Astrocyte (in vitro differentiated cells and primary cell): ENCODE results near the gene PDE6H. TPM values are rescaled to one million over a fixed set of nuclear protein-coding genes. Genes with fewer than 3 reads are reported as not detected.

Experiments used
- DNase-seq: peaks from one replicate; pipeline ENCODE4 v3.0.0-alpha.2; 2010; ENCODE audit warnings: low read depth
- FAIRE-seq: peaks from 2 replicates; lab custom pipeline; 2011; peaks lifted over from hg19 to GRCh38; lab: Jason Lieb, UNC
- H2AFZ ChIP-seq: 2 replicates; pipeline ENCODE4 v1.6.0; 2012; ENCODE audit warnings: low read depth, low read length, inconsistent platforms
- H3K27ac ChIP-seq: 2 replicates; pipeline ENCODE4 v1.5.1; 2011; ENCODE audit warnings: low read depth, low read length, inconsistent platforms
- H3K27me3 ChIP-seq: 2 replicates; pipeline ENCODE4 v1.6.0; 2011; ENCODE audit warnings: low read length, inconsistent platforms; ENCODE audit not compliant: insufficient read depth
- H3K36me3 ChIP-seq: 2 replicates; pipeline ENCODE4 v1.5.1; 2011; ENCODE audit warnings: low read length, inconsistent platforms; ENCODE audit not compliant: insufficient read depth
- H3K4me1 ChIP-seq: 2 replicates; pipeline ENCODE4 v1.5.1; 2011; ENCODE audit warnings: low read length, inconsistent platforms; ENCODE audit not compliant: insufficient read depth
- H3K4me2 ChIP-seq: 2 replicates; pipeline ENCODE4 v1.6.0; 2012; ENCODE audit warnings: low read length, inconsistent platforms
- H3K4me3 ChIP-seq: 2 replicates; pipeline ENCODE4 v1.5.1; 2011; ENCODE audit warnings: low read depth, mild to moderate bottlenecking, low read length, inconsistent platforms; ENCODE audit not compliant: insufficient read depth
- H3K79me2 ChIP-seq: 2 replicates; pipeline ENCODE4 v1.6.0; 2012; ENCODE audit warnings: mild to moderate bottlenecking, low read length, inconsistent platforms; ENCODE audit not compliant: insufficient read depth
- H3K9ac ChIP-seq: 2 replicates; pipeline ENCODE4 v1.6.0; 2012; ENCODE audit warnings: mild to moderate bottlenecking, low read length, inconsistent platforms
- H3K9me3 ChIP-seq: 2 replicates; pipeline ENCODE4 v1.5.1; 2012; ENCODE audit warnings: low read depth, mild to moderate bottlenecking, low read length, inconsistent platforms; ENCODE audit not compliant: insufficient read depth
- H4K20me1 ChIP-seq: 2 replicates; pipeline ENCODE4 v1.6.0; 2012; ENCODE audit warnings: low read length, inconsistent platforms; ENCODE audit not compliant: insufficient read depth
- H3K27ac Mint-ChIP-seq: one replicate; pipeline ENCODE4 v1.8.0; 2021; ENCODE audit warnings: mild to moderate bottlenecking, mixed read lengths; ENCODE audit not compliant: unreplicated experiment
- H3K27me3 Mint-ChIP-seq: one replicate; pipeline ENCODE4 v1.8.0; 2021; ENCODE audit warnings: low read depth, mixed read lengths; ENCODE audit not compliant: unreplicated experiment
- H3K36me3 Mint-ChIP-seq: one replicate; pipeline ENCODE4 v1.8.0; 2021; ENCODE audit warnings: low read depth, mixed read lengths; ENCODE audit not compliant: unreplicated experiment
- H3K4me1 Mint-ChIP-seq: one replicate; pipeline ENCODE4 v1.8.0; 2021; ENCODE audit warnings: low read depth, mixed read lengths; ENCODE audit not compliant: unreplicated experiment
- H3K4me3 Mint-ChIP-seq: one replicate; pipeline ENCODE4 v1.8.0; 2021; ENCODE audit warnings: mild to moderate bottlenecking, moderate library complexity, mixed read lengths; ENCODE audit not compliant: unreplicated experiment
- H3K9me3 Mint-ChIP-seq: one replicate; pipeline ENCODE4 v1.8.0; 2021; ENCODE audit warnings: mild to moderate bottlenecking, mixed read lengths; ENCODE audit not compliant: unreplicated experiment
- CTCF ChIP-seq: IDR thresholded peaks from 2 replicates; pipeline ENCODE4 v1.5.1; 2011; ENCODE audit warnings: low read depth, mild to moderate bottlenecking, inconsistent platforms, low read length, moderate library complexity; ENCODE audit not compliant: insufficient read depth
- EZH2 ChIP-seq: IDR thresholded peaks from 2 replicates; pipeline ENCODE4 v1.6.1; 2012; ENCODE audit warnings: mild to moderate bottlenecking, low read length, inconsistent platforms; ENCODE audit not compliant: insufficient read depth
- total RNA-seq: library from RNA; stranded (reverse); gene quantifications from 2 replicates; pipeline ENCODE4 v1.2.1, GENCODE V29; 2021

The PDE6H gene
- total RNA-seq, 1 donor from 2014 or later: not detected

DNA sequence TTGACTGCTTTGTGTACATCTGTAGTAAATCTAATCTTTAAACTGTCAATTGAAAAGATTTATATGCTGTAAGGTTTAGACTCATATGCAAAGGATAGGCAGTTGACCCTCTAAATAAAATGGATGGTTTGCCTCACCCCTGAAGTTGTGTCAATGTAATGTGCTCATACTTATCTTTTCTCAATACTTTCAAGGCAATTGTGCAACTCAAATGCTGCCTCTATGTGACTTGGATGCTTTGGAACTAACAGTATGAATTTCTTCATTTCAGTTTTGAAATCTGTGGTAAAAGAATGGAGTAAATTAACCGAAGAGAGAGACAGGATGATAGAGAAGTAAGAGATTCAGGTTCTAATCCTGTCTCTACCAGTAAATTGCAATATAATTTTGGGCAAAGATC is 9.7 kb downstream of the PDE6H start:
- H3K4me3 Mint-ChIP-seq: no peak overlapping the region
- no peaks in the 10 kb centered on the region for H3K4me1 Mint-ChIP-seq
- H3K27ac ChIP-seq: no peak overlapping the region
- TF ChIP-seq EZH2 (no peak), CTCF (no peak)
- FAIRE-seq: no peak
- H3K79me2 ChIP-seq: no peaks in the 10 kb centered on the region
- no peak for DNase-seq
- H3K4me1 ChIP-seq: no peaks in the 10 kb centered on the region
- no peak overlapping the region for H3K4me2 ChIP-seq
- no peaks in the 10 kb centered on the region for H3K36me3 ChIP-seq
- no peaks in the 10 kb centered on the region for H3K9me3 Mint-ChIP-seq
- no peak overlapping the region for H2AFZ ChIP-seq
- no peaks in the 10 kb centered on the region for H3K9me3 ChIP-seq
- H3K27me3 ChIP-seq: no peaks in the 10 kb centered on the region
- no peak overlapping the region for H3K9ac ChIP-seq
- no peak overlapping the region for H3K4me3 ChIP-seq
- H3K27me3 Mint-ChIP-seq: peaks cover 4% of the 10 kb centered on the region
- no peak overlapping the region for H3K27ac Mint-ChIP-seq
- H3K36me3 Mint-ChIP-seq: no peaks in the 10 kb centered on the region
- H4K20me1 ChIP-seq: no peaks in the 10 kb centered on the region

- Mint-ChIP-seq H3K9me3 (no peaks in the 10 kb centered on the region), H3K27ac (no peak overlapping the region), H3K27me3 (peaks cover 4% of the 10 kb centered on the region), H3K4me1 (no peaks in the 10 kb centered on the region), H3K4me3 (no peak overlapping the region), H3K36me3 (no peaks in the 10 kb centered on the region)
- TF ChIP-seq CTCF: no peak
- no peak for TF ChIP-seq EZH2
- Histone ChIP-seq H3K79me2 (no peaks in the 10 kb centered on the region), H4K20me1 (no peaks in the 10 kb centered on the region), H3K4me2 (no peak overlapping the region), H2AFZ (no peak overlapping the region), H3K4me1 (no peaks in the 10 kb centered on the region), H3K9ac (no peak overlapping the region), H3K36me3 (no peaks in the 10 kb centered on the region), H3K4me3 (no peak overlapping the region), H3K27me3 (no peaks in the 10 kb centered on the region), H3K9me3 (no peaks in the 10 kb centered on the region), H3K27ac (no peak overlapping the region)
- DNase-seq (no peak), FAIRE-seq (no peak)
Observed at GRCh38 chr12:14982991-14983390, 10.1 kb downstream of the PDE6H start.

GRCh38 chr12:14984036-14984435 is 11.2 kb downstream of the PDE6H start:
- H3K4me3 Mint-ChIP-seq: no peak overlapping the region
- H3K4me1 ChIP-seq: no peaks in the 10 kb centered on the region
- H3K4me3 ChIP-seq: no peak overlapping the region
- no peak overlapping the region for H2AFZ ChIP-seq
- DNase-seq (no peak), FAIRE-seq (no peak)
- TF ChIP-seq EZH2 (no peak), CTCF (no peak)
- no peak overlapping the region for H3K27ac ChIP-seq
- H3K9me3 Mint-ChIP-seq: no peaks in the 10 kb centered on the region
- H3K27me3 Mint-ChIP-seq: peaks cover 4% of the 10 kb centered on the region
- no peak overlapping the region for H3K4me2 ChIP-seq
- H4K20me1 ChIP-seq: no peaks in the 10 kb centered on the region
- no peaks in the 10 kb centered on the region for H3K36me3 ChIP-seq
- no peak overlapping the region for H3K27ac Mint-ChIP-seq
- no peaks in the 10 kb centered on the region for H3K36me3 Mint-ChIP-seq
- no peaks in the 10 kb centered on the region for H3K4me1 Mint-ChIP-seq
- H3K27me3 ChIP-seq: no peaks in the 10 kb centered on the region
- H3K9ac ChIP-seq: no peak overlapping the region
- H3K9me3 ChIP-seq: no peaks in the 10 kb centered on the region
- H3K79me2 ChIP-seq: no peaks in the 10 kb centered on the region
